Suprapubic skin (tissue), 4 donors: ENCODE data around the gene SESN2.

ENCODE experiments used
- EP300 ChIP-seq: sonication (generic); formaldehyde crosslinking; IDR thresholded peaks from one replicate; pipeline ENCODE4 v1.6.1; 2017; ENCODE audit warnings: antibody characterized with exemption
- POLR2A ChIP-seq, 2 donors: fragments of 450-650 bp; IDR thresholded peaks; one replicate each; pipeline ENCODE4 v1.6.1; 2017; ENCODE audit warnings: antibody characterized with exemption in 2 of 2, mild to moderate bottlenecking in 2 of 2, moderate library complexity in 2 of 2
- POLR2AphosphoS5 ChIP-seq, 3 donors: sonication (generic); formaldehyde crosslinking; IDR thresholded peaks; one replicate each; pipeline ENCODE4 v1.6.1; 2017; ENCODE audit warnings: antibody characterized with exemption in 3 of 3
- TF ChIP-seq, protein P1 (sequence below), 2 donors: fragments of 200-600 bp in 1 of 2; fragments of 450-650 bp in 1 of 2; sonication (generic) in 1 of 2; IDR thresholded peaks; one replicate each; pipeline ENCODE4 v1.5.1; 2016 to 2019; ENCODE audit warnings: antibody characterized with exemption in 2 of 2, mild to moderate bottlenecking in 1 of 2, moderate library complexity in 1 of 2

DNA sequence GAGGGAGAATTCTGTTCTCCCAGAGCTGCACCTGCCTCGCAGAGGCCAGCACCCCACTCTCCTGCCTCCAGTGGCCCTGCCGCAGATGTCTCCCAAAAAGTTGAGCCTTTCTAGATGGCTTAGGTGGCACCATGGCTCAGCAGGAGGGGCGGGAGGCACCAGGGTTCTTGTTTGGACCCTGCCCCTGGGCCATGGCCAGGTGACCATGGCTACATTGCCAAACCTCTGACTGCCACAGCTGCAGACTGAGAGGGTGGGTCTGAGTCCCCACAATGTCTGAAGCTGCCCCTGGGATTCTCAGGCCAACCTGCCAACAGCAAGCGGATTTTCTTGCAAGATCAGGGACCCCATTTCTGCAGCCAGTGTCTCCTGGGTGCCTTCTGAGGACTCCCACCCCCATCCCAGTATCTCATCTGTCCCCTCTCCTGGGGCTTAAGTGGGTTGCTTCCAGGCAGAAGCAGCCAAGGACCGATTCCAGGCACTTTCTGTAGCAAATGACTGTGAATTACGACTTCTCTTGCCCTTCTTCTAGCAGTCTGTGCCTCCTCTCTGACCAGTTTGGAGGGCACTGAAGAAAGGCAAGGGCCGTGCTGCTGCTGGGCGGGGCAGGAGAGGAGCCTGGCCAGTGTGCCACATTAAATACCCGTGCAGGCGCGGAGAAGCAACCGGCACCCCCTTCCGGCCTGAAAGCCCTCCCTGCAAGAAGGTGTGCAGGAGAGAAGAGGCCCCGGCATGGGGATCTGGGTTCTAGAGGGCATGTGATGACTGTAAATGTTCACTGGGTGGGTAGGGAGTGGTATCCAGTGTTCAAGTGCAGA lies 22.5 kb downstream of the SESN2 start:
- TF ChIP-seq POLR2AphosphoS5 (IDR thresholded peaks at IDR 0.05) (no peak), POLR2A (IDR thresholded peaks at IDR 0.05) (no peak), EP300 (no peak)
- TF ChIP-seq, protein P1, sequence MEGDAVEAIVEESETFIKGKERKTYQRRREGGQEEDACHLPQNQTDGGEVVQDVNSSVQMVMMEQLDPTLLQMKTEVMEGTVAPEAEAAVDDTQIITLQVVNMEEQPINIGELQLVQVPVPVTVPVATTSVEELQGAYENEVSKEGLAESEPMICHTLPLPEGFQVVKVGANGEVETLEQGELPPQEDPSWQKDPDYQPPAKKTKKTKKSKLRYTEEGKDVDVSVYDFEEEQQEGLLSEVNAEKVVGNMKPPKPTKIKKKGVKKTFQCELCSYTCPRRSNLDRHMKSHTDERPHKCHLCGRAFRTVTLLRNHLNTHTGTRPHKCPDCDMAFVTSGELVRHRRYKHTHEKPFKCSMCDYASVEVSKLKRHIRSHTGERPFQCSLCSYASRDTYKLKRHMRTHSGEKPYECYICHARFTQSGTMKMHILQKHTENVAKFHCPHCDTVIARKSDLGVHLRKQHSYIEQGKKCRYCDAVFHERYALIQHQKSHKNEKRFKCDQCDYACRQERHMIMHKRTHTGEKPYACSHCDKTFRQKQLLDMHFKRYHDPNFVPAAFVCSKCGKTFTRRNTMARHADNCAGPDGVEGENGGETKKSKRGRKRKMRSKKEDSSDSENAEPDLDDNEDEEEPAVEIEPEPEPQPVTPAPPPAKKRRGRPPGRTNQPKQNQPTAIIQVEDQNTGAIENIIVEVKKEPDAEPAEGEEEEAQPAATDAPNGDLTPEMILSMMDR (IDR thresholded peaks at IDR 0.05), result no peak
